Endodermal cell (in vitro differentiated cells): Measurements from ENCODE around the gene NOX5. TPM values are rescaled to one million over a fixed set of nuclear protein-coding genes. Genes with fewer than 3 reads are reported as not detected.

Experiments used
- DNase-seq: peaks from one replicate; pipeline ENCODE4 v3.0.0-alpha.2; 2017
- H3K27ac ChIP-seq: 2 replicates; pipeline ENCODE4 v1.5.1; 2013; ENCODE audit warnings: mild to moderate bottlenecking, low read depth, low read length, moderate library complexity
- H3K27me3 ChIP-seq: 2 replicates; pipeline ENCODE4 v1.6.1; 2013; ENCODE audit warnings: mild to moderate bottlenecking, low read length, moderate library complexity; ENCODE audit not compliant: insufficient read depth, control insufficient read depth, poor library complexity, severe bottlenecking
- H3K36me3 ChIP-seq: 2 replicates; pipeline ENCODE4 v1.7.0; 2013; ENCODE audit warnings: mild to moderate bottlenecking, low read length, moderate library complexity; ENCODE audit not compliant: control insufficient read depth, insufficient read depth
- H3K4me1 ChIP-seq: one replicate; pipeline ENCODE4 v1.7.0; 2013; ENCODE audit warnings: low read length; ENCODE audit not compliant: control insufficient read depth, insufficient read depth
- H3K4me3 ChIP-seq: 2 replicates; pipeline ENCODE4 v1.5.1; 2013; ENCODE audit warnings: mild to moderate bottlenecking, low read length, moderate library complexity
- H3K9ac ChIP-seq: 2 replicates; pipeline ENCODE4 v1.6.1; 2013; ENCODE audit warnings: mild to moderate bottlenecking, low read length, moderate library complexity; ENCODE audit not compliant: poor library complexity, severe bottlenecking; ENCODE audit errors: extremely low read depth
- H3K9me3 ChIP-seq: 2 replicates; pipeline ENCODE4 v1.6.1; 2013; ENCODE audit warnings: mild to moderate bottlenecking, low read length, moderate library complexity; ENCODE audit not compliant: control insufficient read depth
- H3K27ac Mint-ChIP-seq: 2 replicates; pipeline ENCODE4 v1.8.0; 2020; ENCODE audit warnings: mixed read lengths
- H3K27me3 Mint-ChIP-seq: 2 replicates; pipeline ENCODE4 v1.8.0; 2021; ENCODE audit warnings: mild to moderate bottlenecking, mixed read lengths; ENCODE audit not compliant: insufficient read depth
- H3K36me3 Mint-ChIP-seq: 2 replicates; pipeline ENCODE4 v1.8.0; 2020; ENCODE audit warnings: low read depth, mixed read lengths
- H3K4me1 Mint-ChIP-seq: 2 replicates; pipeline ENCODE4 v1.8.0; 2020; ENCODE audit warnings: mixed read lengths
- H3K4me3 Mint-ChIP-seq: 2 replicates; pipeline ENCODE4 v1.8.0; 2020; ENCODE audit warnings: mild to moderate bottlenecking, moderate library complexity, mixed read lengths
- H3K9me3 Mint-ChIP-seq: 2 replicates; pipeline ENCODE4 v1.8.0; 2020; ENCODE audit warnings: mild to moderate bottlenecking, mixed read lengths
- WGBS, 2 experiments: methylation state at CpG; one replicate each; pipeline versions ENCODE4 v1.1.5 to v1.1.7; 2013; ENCODE audit warnings: missing lambda C conversion rate in 2 of 2, mixed read lengths in 1 of 2; ENCODE audit not compliant: insufficient coverage in 1 of 2, insufficient read length in 1 of 2; 5-methylcytosine and 5-hydroxymethylcytosine counted together
- total RNA-seq, 2 donors: library from RNA; stranded (reverse); fragmentation: NEBNext Ultra II Directional in 1 of 2; extraction: Animal tissue kit (Norgen Biotek cat#: 25700) in 1 of 2; gene quantifications; 2 replicates in 1 of 2; 3 replicates in 1 of 2; pipeline ENCODE4 v1.2.1, GENCODE V29; 2021
- TF ChIP-seq, protein P1 (sequence below): fragments of 200-600 bp; sonication (generic); conservative IDR thresholded peaks from 2 replicates; pipeline ENCODE4 v1.5.0; 2021; ENCODE audit warnings: antibody characterized with exemption, mild to moderate bottlenecking

NOX5 gene
- total RNA-seq, 2 donors from 2014 or later: not detected

- DNase-seq: peak; percentile 74
- H3K4me3 Mint-ChIP-seq: no peak overlapping the region
- H3K4me3 ChIP-seq: no peak overlapping the region
Observed at GRCh38 chr15:69081310-69082004, 67.0 kb downstream of the NOX5 start.

GRCh38 chr15:69082021-69082502, 67.6 kb downstream of the NOX5 start:
- H3K4me3 Mint-ChIP-seq: no peak overlapping the region
- Histone ChIP-seq H3K27me3 (no peaks in the 10 kb centered on the region), H3K4me3 (no peak overlapping the region), H3K27ac (no peak overlapping the region), H3K36me3 (no peaks in the 10 kb centered on the region), H3K9me3 (no peaks in the 10 kb centered on the region), H3K4me1 (peaks cover 22% of the 10 kb centered on the region), H3K9ac (no peak overlapping the region)
- 92 to 98% methylated on average over 3 of the region's 3 CpGs for WGBS, 2 experiments
- peaks cover 47% of the 10 kb centered on the region for H3K4me1 Mint-ChIP-seq
- H3K27me3 Mint-ChIP-seq: peaks cover 6% of the 10 kb centered on the region
- no peak overlapping the region for H3K27ac Mint-ChIP-seq
- H3K36me3 Mint-ChIP-seq: no peaks in the 10 kb centered on the region
- no peak for DNase-seq
- TF ChIP-seq, protein P1, sequence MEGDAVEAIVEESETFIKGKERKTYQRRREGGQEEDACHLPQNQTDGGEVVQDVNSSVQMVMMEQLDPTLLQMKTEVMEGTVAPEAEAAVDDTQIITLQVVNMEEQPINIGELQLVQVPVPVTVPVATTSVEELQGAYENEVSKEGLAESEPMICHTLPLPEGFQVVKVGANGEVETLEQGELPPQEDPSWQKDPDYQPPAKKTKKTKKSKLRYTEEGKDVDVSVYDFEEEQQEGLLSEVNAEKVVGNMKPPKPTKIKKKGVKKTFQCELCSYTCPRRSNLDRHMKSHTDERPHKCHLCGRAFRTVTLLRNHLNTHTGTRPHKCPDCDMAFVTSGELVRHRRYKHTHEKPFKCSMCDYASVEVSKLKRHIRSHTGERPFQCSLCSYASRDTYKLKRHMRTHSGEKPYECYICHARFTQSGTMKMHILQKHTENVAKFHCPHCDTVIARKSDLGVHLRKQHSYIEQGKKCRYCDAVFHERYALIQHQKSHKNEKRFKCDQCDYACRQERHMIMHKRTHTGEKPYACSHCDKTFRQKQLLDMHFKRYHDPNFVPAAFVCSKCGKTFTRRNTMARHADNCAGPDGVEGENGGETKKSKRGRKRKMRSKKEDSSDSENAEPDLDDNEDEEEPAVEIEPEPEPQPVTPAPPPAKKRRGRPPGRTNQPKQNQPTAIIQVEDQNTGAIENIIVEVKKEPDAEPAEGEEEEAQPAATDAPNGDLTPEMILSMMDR: no peak
- no peaks in the 10 kb centered on the region for H3K9me3 Mint-ChIP-seq

More at GRCh38 chr15:69081310-69082004, 67.0 kb downstream of the NOX5 start:
- H3K4me1 Mint-ChIP-seq: peaks cover 42% of the 10 kb centered on the region
- no peaks in the 10 kb centered on the region for H3K9me3 ChIP-seq
- no peaks in the 10 kb centered on the region for H3K36me3 Mint-ChIP-seq
- no peaks in the 10 kb centered on the region for H3K36me3 ChIP-seq
- TF ChIP-seq, protein P1: no peak
- H3K4me1 ChIP-seq: peaks cover 19% of the 10 kb centered on the region
- H3K27ac ChIP-seq: no peak overlapping the region
- peaks cover under 1% of the 10 kb centered on the region for H3K27me3 Mint-ChIP-seq
- 85 to 89% methylated on average over 6 to 10 of the region's 10 CpGs for WGBS, 2 experiments
- no peaks in the 10 kb centered on the region for H3K9me3 Mint-ChIP-seq
- no peak overlapping the region for H3K9ac ChIP-seq
- H3K27ac Mint-ChIP-seq: no peak overlapping the region
- no peaks in the 10 kb centered on the region for H3K27me3 ChIP-seq

- H3K4me3 Mint-ChIP-seq: no peak overlapping the region
- H3K4me1 Mint-ChIP-seq: peaks cover 52% of the 10 kb centered on the region
Observed at GRCh38 chr15:69082554-69082953, 68.1 kb downstream of the NOX5 start.

More at GRCh38 chr15:69082554-69082953, 68.1 kb downstream of the NOX5 start:
- no peaks in the 10 kb centered on the region for H3K9me3 Mint-ChIP-seq
- H3K36me3 ChIP-seq: no peaks in the 10 kb centered on the region
- no peaks in the 10 kb centered on the region for H3K27me3 ChIP-seq
- peaks cover 24% of the 10 kb centered on the region for H3K4me1 ChIP-seq
- no peak overlapping the region for H3K27ac Mint-ChIP-seq
- DNase-seq: no peak
- no peak overlapping the region for H3K9ac ChIP-seq
- no peak overlapping the region for H3K27ac ChIP-seq
- H3K36me3 Mint-ChIP-seq: no peaks in the 10 kb centered on the region
- WGBS, 2 experiments: 84% methylated on average over 3 of the region's 3 CpGs; no CpG with 5 or more reads in 1 of the 2 experiments
- H3K4me3 ChIP-seq: no peak overlapping the region
- no peaks in the 10 kb centered on the region for H3K9me3 ChIP-seq
- peaks cover 10% of the 10 kb centered on the region for H3K27me3 Mint-ChIP-seq
- TF ChIP-seq, protein P1: no peak
